ENCODE data around the gene GOLGA6L25.
"Not testable (repeated sequence)": the region's sequence is repeated elsewhere in the genome, so short reads cannot be mapped to it uniquely, and the experiment has no call there.

Gene GOLGA6L25

GRCh38 chr15:28553268-28553667 is at the start of gene GOLGA6L25:
Gene GOLGA6L25, plus strand, starts transcription at chr15:28553568. Its CDS starts 61 bp downstream, at chr15:28553629.
- DNase-seq = not testable (repeated sequence)

- not testable (repeated sequence) for DNase-seq
Observed at GRCh38 chr15:28508217-28508889, 45.0 kb upstream of the GOLGA6L25 start.

GRCh38 chr15:28514128-28514527 is 39.2 kb upstream of the GOLGA6L25 start:
- not testable (repeated sequence) for DNase-seq

GRCh38 chr15:28515208-28515607 is 38.2 kb upstream of the GOLGA6L25 start:
- DNase-seq = not testable (repeated sequence)

GRCh38 chr15:28532954-28533353 is 20.4 kb upstream of the GOLGA6L25 start, which contains the start of gene GOLGA8G:
Gene GOLGA8G, minus strand, starts transcription at chr15:28532971. Its CDS starts 62 bp downstream, at chr15:28532909.
- DNase-seq = not testable (repeated sequence)

GRCh38 chr15:28573351-28573750 is 20.0 kb downstream of the GOLGA6L25 start:
- DNase-seq = not testable (repeated sequence)

GRCh38 chr15:28588977-28589606 is 35.7 kb downstream of the GOLGA6L25 start:
- not testable (repeated sequence) for DNase-seq

- not testable (repeated sequence) for DNase-seq
Observed at GRCh38 chr15:28589769-28590168, 36.4 kb downstream of the GOLGA6L25 start.

- not testable (repeated sequence) for DNase-seq
Observed at GRCh38 chr15:28592395-28592794, 39.0 kb downstream of the GOLGA6L25 start.

- not testable (repeated sequence) for DNase-seq
Observed at GRCh38 chr15:28593424-28594129, 40.2 kb downstream of the GOLGA6L25 start.

- DNase-seq = not testable (repeated sequence)
Observed at GRCh38 chr15:28597471-28597870, 44.1 kb downstream of the GOLGA6L25 start.

- not testable (repeated sequence) for DNase-seq
Observed at GRCh38 chr15:28598209-28598608, 44.8 kb downstream of the GOLGA6L25 start.

GRCh38 chr15:28602152-28602551 is 48.8 kb downstream of the GOLGA6L25 start:
- not testable (repeated sequence) for DNase-seq

Data from stimulated activated naive CD4-positive, alpha-beta T cell treated with Interleukin-2 at 50 U/mL for 16 hours (primary cell).